Amygdala (tissue), 56 donors: ENCODE measurements around the gene ELP2.
"Not testable (repeated sequence)": the region's sequence is repeated elsewhere in the genome, so short reads cannot be mapped to it uniquely, and the experiment has no call there.

ENCODE experiments used
- DNase-seq, 56 donors: peaks; one replicate each; lab custom pipeline; 2025; lab: John Stamatoyannopoulos, UW

Gene ELP2

DNA sequence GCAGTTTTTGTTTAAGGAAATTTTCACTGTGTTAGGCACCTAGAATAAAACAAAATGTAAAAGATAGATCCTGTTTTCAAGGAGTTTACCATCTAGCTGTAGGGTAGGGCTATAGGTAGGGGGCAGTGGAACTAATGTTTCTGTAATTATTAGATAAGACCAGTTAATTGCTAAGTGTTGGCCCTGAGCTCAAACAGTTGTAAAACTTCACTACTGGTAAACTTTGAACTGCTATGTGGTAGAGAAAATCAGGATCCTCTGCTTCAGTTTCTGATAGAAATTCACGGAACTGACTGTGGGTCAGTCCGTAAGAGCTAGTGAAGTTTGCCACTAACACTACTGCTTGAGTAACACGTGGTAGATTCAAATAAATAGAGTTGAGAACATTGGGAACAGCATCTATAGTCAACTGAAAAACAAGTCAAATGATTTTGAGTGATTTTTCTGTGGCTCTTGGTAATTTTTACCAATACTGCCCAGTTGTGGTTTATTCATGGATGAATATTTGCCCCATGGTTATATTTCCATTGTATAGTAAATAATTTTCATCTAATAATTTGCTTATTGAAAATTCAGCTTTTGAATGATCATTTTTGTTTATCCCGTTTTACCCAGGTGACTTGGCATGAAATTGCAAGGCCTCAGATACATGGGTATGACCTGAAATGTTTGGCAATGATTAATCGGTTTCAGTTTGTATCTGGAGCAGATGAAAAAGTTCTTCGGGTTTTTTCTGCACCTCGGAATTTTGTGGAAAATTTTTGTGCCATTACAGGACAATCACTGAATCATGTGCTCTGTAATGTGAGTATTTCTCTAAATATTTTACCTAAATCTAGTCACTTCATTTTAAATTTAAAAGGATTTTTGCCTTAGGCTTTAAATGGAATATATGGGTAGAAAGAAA, 26.4 kb downstream of the ELP2 start:
- no peak for DNase-seq

DNA sequence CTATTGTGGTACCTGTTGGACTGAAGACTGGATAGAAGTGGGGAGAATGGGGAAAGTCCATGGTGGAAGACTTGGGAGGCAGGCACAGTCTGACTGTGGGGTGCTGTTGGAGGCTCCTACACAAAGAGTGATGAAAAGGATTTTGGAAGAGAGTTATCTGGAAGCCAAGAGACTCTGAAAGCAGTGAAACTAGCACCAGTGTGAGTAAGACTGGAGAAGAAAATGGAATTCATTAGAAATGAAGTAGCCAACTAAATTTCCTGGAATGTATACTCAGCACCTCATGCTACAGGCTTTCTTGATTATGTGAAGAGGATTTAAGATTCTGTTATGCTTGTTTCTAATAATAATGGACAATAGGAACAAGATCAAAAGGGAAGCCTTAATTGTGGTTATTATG, 27.7 kb downstream of the ELP2 start:
- no peak for DNase-seq

DNA sequence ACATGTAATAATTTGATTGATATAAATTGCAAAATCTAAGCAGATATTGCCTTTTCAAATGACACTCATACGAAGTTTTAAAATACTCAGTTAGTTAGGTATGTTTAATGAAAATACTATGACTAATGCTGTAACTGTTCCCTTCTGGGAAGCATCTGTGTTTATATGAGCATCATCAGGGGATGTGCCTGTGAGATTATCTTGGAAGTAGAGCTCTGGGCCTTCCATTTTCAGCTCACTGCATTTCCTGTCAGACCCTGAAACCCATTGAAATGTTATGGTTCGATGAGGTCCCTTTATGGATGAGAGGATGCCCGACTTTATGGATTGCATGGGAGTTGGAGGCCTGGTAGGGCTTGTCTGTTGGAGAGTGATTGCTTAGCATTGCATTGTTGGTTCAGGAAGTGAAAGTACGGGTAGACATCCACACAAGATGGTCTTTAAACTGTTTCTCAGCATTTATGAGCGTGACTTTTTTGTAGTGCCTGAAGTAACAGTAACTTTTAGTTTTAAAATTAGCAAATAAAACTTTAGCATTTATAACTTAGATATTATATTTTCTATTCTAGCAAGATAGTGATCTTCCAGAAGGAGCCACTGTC, 28.7 kb downstream of the ELP2 start:
- no peak for DNase-seq

DNA sequence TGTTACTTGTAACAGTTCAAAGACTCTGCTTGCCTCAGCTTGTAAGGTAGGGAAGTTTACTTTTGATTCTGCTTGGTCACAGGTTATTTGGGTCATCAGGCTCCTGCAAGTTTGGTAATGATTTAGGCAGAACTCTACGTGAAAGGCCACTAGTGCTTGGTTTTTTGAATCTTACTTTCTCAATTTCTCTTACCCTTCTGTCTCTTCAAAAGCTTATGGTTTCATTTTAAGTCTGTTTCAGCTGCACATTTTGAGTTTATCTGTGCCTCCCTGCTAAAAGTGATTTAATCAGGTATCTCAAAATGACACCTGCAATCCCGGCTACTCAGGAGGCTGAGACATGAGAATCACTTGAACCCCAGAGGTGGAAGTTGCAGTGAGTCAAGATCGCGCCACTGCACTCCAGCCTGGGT, 31.3 kb downstream of the ELP2 start:
- DNase-seq, result no peak

DNA sequence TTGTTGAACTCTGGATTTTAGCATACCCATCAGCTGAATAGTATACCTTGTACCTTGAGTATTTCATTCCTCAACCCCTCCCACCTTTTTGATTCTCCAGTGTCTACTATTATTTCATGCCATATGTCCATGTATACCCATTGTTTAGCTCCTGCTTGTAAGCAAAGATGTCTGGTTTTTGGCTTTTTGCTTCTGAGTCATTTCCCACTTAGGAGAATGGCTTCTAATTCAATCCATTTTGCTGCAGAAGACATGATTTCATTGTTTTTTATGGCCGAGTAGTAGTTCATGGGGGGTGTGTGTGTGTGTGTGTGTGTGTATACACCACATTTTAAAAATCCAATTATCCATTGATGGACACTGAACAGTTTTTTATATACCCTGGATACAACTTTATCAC, 33.3 kb downstream of the ELP2 start:
- DNase-seq, result no peak

DNA sequence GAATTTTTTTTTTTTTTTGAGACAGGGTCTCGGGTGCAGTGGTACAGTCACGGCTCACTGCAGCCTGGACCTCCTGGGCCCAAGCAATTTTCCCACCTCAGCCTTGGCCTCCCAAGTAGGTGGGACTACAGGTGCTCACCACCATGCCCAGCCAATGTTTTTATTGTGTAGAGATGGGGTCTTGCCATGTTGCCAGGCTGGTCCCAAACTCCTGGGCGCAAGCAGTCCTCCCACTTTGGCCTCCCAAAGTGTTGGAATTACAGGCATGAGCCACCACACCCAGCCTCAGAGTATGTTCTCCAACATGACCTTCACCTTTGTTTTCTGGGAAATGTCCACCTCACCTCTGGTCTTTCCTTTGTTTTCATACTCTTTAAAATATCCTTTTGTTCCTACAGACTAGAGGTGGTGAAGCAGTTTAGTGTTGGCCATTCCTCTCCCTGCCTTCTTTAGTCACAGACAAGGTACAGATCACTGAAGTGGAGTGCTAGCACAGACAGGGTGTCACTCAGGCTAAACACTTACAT, 38.1 kb downstream of the ELP2 start:
- no peak for DNase-seq

- DNase-seq, result not testable (repeated sequence)
These were observed 38.6 kb downstream of the ELP2 start for GRCh38 chr18:36168296-36168695.

DNA sequence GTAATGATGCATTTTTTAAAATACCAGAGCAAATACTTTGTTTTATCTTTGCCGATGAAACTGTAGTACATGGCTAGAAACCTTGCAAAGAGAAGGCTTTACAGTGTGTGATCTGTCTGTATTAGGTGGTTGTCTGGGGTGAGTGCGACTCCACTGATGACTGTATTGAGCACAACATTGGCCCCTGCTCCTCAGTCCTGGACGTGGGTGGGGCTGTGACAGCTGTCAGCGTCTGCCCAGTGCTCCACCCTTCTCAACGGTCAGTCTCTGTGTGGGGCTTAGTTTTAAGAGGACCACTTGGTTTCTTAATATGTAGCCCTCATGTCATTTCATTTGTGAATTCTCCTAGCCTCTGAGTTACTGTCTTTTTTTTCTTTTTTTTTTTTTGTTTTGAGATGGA, 40.2 kb downstream of the ELP2 start:
- DNase-seq, result no peak

GRCh38 chr18:36175481-36175880, 45.8 kb downstream of the ELP2 start:
- no peak for DNase-seq

GRCh38 chr18:36176177-36176584, 46.5 kb downstream of the ELP2 start:
- DNase-seq, result no peak

DNA sequence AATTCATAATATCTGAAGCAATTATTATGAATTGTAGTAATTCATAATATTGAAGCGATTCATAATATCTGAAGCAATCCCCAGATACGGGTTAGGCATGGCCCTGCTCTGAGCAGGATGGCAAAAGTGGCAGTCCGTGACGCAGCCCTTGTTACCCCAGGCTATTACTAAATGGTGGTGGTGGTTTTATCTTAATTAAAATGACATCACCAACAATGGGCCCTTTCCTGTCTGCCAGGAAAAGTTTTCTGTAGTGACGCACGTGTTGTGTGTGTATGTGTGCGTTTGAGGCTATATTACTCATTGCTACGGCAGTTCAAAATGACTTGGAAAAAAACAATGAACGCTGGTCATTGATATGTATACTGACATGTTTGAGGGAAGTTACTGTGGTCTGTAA, 47.0 kb downstream of the ELP2 start:
- DNase-seq, result no peak

GRCh38 chr18:36177913-36178312, 48.2 kb downstream of the ELP2 start:
- no peak for DNase-seq

DNA sequence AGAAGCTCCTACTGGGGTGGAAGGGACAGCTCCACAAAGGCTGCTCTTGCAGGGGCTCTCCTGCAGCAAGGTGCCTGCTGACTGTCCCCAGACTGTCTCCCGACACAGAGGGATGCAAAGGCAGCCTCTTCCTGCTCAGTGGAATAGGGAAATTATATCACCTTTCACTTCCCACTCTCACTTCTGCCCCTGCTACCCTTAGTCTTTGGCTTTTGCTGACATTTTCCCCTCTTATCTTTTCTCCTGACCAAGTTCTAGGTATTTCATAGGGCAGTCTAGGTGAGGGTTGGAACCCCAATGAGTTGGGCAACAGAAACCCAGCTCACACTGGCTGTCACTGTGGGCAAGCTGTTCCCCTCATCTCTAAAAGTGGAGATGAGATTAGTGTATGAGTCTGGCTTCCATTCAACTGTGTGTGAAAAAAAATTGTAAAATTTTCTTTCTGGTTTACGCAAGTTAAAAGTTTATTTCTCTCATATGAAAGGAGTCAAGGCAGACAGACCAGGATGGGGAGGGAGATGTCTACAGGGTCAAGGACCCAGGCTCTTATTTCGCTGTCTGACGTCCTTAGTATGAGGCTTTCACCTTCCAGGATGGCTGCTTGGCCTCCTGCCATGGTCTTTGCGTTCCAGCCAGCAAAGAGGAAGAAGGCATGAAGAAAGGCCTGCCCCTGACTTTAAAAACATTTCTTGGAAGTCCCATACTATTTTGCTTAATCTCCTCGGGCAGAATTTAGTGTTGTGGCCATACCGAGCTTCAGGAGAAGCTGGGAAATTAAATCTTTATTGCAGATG, 50.1 kb downstream of the ELP2 start:
- DNase-seq, result peak in 10 of 56 donors; percentile 10 to 33 (median 21)

- no peak for DNase-seq
These were observed 51.7 kb downstream of the ELP2 start for GRCh38 chr18:36181441-36181840.

- DNase-seq, result no peak
These were observed 52.3 kb downstream of the ELP2 start for GRCh38 chr18:36181898-36182506.

DNA sequence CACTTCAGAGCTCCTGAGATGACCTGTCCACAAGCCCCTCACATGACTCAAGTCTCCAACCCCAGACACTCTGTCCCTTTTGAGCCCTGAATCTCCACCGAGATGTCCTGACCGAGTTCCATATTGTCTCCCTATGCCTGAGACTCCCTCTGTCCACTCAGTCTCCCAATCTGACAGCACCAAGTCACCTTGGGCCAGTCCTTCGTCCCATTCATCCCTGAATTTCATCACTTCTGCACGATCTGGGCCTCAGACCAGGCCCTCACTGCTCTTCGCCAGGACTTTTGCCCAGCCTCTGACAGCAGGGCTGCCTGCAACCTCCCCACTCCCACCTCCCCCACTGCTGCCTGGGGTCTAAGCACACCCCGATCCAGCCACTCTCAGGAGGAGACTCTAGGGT, 53.3 kb downstream of the ELP2 start:
- DNase-seq, result no peak

GRCh38 chr18:36183987-36184386, 54.3 kb downstream of the ELP2 start:
- DNase-seq, result no peak

- no peak for DNase-seq
These were observed 55.5 kb downstream of the ELP2 start for GRCh38 chr18:36185157-36185556.

DNA sequence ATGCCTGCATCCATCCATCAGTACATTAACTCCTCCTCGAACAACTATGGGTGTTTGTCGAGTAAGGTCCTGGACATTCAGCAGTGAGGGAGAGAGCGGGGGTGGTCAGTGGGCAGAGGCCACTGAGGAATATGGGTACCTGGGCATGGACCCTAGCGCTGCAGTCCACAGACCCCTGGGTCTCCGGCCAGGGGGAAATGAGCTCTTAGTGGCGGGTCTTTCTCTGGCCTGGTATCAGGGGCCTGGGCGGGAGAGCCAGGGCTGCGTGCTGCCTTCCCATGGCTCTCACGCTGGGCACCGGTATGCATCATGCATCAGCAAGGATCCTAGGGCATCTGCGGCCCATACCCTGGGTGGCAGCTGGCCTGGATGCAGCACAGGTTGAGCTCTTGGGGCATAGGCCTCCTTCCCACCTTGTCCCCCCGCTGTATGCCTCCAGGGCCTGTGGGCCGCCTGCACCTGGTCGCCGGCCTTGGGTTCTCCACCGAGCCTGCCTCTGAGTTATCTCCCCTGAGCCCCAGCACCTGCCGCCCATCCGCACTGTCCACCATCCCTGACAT, 56.3 kb downstream of the ELP2 start:
- no peak for DNase-seq

DNA sequence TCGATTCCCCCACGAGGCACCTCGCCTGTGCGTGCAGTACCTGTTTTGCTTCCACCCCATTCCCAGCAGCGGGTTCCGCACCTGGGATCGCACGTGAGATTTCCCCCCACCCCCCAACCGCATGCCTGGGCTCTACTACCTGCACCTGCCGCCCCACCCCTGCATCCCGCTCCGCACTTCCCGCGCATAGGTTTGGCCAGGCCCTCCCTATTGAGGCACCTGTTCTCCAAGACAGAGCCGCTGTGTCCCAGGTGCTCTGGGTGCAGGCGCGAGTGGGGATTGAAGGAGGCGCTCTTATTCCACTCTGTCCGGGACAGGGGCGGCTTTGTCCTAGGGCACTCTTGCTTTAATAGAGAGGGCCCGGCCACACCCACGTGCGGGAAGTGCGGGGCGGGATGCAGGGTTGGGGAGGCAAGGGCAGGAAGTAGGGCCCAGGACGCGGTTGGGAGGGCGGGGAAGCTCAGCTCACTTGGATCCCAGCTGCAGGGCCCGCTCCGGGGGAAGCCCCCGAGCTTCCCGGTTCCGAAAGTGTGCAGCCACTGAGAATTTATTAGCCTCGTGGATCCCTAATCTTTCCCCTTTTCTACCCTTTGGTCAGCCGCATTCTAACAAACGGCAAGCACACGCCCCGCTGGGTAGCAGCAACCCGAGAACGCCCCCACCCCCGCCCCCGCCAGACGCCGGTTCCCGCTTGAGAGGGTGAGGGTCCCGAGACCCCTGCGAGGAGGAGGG, 56.9 kb downstream of the ELP2 start:
- DNase-seq, result no peak
